GM18526 (cell line): Measurements from ENCODE around the gene RASAL3.

ENCODE experiments used
- POLR2A ChIP-seq: IDR thresholded peaks from 3 replicates; pipeline ENCODE4 v1.6.1; 2011; ENCODE audit not compliant: insufficient read length; ENCODE audit errors: extremely low read depth

RASAL3 gene

DNA sequence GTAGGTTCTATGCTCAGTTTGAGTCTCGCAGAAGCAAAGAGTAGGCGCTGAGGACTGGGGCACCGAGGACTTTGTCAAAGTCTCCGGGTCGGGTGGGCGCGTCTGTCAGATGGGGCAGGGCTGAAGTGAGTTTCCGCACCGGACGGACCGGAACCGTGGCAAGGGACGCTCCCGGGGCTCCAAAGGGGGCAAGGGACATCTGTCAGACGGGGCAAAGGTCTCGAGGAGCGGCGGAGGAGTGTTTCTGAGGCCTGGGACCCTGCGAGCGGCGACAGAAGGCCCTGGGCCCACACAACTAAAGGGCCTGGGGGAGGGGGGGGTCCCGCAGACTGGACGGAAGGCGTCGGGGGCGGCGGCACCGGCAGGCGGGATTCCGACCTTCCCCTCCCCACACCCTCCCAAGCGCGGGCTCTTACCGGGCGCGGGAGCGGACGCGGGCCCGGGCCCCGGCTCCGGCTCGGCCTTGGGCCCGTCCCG, 32.3 kb downstream of the RASAL3 start:
- no peak for TF ChIP-seq POLR2A

- TF ChIP-seq POLR2A: no peak
These were observed 32.8 kb downstream of the RASAL3 start for GRCh38 chr19:15431396-15432017.

GRCh38 chr19:15430526-15431120, 33.7 kb downstream of the RASAL3 start:
- no peak for TF ChIP-seq POLR2A

GRCh38 chr19:15429825-15430467, 34.4 kb downstream of the RASAL3 start:
- no peak for TF ChIP-seq POLR2A

DNA sequence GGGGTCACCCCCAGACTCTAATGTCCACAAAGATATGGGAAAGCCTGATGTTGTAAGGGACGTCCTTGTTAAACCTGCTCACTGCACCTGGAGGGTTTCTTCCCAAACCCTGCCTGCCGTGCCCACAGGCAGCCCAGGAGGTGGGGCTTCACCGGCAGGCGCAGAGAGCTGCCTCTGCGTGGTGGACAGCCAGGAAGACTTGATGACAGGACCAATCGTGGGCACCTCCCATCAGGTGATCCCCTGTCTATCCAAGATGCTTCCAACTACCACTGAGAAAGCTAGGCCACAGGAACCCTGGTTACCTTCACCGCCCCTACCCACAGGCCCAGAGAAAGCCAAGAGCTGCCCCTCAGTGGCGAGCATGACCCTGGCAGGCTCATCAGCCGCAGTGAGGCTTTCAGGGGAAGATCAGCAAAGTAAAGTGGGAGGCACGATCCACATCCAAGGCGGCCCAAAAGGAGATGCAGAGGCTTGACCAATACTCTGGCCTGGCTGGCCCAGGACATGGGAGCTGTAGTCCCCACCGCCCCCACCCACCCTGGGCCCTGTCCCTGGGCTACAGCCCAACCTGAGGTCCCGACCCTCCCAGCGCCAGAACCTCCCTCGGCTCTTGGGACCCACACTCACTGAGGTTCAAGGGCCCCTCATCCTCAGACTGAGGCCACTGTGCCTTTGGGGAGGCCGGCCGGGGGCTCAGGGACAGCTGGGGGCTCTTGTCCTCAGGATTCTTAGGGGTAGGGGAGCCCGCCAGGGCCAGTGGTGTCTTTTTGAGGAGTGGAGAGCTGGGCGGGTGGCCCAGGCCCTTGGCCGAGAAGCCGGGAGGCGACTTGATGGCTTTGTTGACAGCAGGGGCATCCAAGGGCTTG, 35.2 kb downstream of the RASAL3 start:
- TF ChIP-seq POLR2A: no peak

GRCh38 chr19:15427991-15428471, 36.3 kb downstream of the RASAL3 start:
- no peak for TF ChIP-seq POLR2A

GRCh38 chr19:15427350-15427700, 37.0 kb downstream of the RASAL3 start:
- TF ChIP-seq POLR2A: no peak

DNA sequence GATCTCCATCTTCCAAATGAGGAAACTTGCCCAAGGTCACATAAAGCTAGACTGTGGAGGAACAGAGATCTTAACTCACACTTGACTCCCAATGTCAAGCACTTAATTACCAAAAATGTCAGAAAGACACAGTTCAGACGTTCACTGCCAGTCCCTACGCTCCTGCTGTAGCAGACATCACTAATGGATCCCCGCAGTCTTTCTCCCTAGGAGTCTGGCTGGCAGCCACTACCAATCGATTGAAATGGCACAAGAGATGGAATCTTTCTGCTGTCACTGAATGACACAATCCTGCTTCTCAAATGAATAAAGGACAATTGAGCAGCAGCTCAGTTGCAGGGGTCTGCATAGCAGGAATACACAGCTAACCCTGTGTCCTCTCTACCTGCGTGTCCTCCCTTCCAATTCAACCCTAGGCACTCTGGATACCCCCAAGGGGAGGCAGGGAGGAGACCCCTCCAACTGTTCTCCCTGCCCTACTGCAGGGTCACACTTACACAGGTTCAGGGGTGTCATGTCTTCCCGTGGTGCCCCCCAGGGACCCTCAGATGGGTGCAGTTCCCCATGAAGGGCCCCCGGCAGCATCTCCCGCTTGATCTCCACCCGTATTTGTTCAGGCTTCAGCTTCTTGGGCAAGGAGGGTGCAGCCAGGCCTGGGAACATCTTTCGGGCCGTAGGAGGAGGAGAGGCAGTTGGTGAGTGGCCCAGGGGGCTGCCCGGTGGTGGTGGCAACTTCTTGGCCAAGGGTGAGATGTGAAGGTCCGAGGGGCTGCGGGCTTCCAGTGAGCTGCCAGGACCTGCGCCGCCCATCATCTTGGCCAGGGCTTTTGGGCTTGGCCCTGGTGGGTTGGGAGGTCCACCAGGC, 37.6 kb downstream of the RASAL3 start:
- no peak for TF ChIP-seq POLR2A

- TF ChIP-seq POLR2A: no peak
These were observed 38.9 kb downstream of the RASAL3 start for GRCh38 chr19:15425321-15425950.

DNA sequence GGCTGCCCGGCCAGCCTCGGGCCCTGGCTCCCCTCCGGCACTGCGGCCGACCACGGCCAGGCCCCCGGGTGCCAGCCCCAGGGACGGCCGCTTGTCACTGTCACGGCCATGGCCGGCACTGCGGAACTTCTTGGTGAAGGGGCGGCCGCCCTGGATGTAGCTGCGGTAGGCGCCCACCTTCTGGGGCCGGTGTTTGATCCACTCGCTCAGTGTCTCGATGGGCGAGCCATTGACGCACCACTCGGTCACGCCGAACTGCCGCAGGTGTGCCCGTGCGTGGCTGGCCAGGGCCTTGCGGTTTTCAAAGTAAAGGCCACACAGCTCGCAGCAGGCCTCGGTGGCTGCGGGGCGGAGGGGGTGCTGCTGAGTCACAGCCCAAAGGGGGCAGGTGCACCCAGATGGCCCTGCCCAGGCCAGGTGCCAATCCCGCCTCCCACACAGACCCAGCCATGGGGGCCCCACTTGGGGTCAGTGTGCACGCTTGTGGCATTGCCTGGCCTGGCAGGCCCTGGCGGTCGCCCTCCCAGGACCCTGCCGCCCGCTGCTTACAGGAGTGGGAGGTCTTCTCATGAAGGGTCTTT, 39.6 kb downstream of the RASAL3 start:
- no peak for TF ChIP-seq POLR2A

DNA sequence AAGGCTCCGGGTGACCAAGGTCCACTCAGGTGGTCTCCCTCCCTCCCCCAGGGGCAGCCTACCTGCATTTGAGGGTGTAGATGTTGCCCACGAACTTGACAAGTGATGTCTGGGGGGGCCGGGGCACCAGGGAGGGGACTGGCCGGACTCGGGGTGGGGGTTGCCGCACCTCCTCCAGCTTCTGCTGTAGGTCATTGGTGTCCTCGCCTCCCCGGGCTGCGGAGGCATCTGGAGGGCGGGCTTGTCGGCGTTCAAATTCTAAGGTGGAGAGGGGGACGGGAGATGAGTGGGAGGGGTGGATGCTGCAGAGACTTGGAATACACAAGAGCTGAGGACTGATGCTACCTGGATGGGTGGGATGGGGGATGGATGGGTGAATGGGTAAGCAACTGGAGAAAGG, 40.2 kb downstream of the RASAL3 start:
- TF ChIP-seq POLR2A: no peak

GRCh38 chr19:15423130-15423529, 41.2 kb downstream of the RASAL3 start:
- TF ChIP-seq POLR2A: no peak

GRCh38 chr19:15422296-15423075, 41.9 kb downstream of the RASAL3 start:
- no peak for TF ChIP-seq POLR2A
